HG02798 (cell line): Measurements from ENCODE around the gene GBGT1.

Experiments used
- ATAC-seq: cut with Tn5 transposase; IDR thresholded peaks from one replicate; pipeline ENCODE4 v1.9.1; 2021; ENCODE audit warnings: mild to moderate bottlenecking; ENCODE audit not compliant: unreplicated experiment, poor library complexity

Gene GBGT1

DNA sequence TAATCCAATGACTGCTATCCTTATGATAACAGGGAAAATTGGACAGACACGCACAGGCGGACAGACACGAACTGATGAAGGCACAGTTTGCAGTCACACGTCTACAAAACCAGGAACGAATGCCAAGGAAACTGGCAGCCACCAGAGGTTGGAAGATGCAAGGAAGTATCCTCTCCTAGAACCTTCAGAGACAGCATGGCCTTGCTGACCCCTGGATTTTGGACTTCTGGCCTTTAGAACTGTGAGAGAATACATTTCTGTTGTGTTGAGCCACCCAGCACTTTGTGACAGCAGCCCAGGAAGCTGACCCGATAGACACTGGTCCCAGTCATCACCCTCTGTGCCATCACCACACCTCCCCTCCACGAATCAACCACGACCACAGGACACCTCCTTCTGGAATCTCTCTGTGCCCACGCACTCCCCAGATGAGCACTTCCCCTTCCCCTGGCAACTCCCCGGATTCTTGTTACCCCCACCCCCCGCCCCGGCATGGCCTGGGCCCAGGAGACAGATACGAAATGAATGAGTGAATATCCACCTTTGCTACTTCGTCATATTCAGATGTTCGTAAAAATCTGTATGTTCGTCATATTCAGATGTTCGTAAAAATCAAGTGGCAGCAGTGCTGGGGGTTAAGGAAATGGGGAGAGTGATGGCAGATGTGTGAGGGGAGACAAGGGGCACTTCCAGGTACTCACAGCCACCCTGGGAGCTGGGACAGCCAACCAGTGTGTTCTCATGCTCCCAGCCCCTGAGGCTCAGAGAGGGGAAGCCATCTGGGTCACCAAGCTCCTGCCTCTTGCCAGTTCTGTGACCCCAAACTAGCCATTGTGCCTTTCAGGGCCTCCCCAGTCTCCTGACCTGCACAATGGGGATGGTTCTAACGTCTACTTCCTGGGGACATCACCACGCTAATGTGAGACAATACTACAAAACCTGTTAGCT is 18.5 kb downstream of the GBGT1 start:
- no peak for ATAC-seq

- peak; percentile 49 for ATAC-seq
Observed at GRCh38 chr9:133144142-133144903, 19.4 kb downstream of the GBGT1 start.

DNA sequence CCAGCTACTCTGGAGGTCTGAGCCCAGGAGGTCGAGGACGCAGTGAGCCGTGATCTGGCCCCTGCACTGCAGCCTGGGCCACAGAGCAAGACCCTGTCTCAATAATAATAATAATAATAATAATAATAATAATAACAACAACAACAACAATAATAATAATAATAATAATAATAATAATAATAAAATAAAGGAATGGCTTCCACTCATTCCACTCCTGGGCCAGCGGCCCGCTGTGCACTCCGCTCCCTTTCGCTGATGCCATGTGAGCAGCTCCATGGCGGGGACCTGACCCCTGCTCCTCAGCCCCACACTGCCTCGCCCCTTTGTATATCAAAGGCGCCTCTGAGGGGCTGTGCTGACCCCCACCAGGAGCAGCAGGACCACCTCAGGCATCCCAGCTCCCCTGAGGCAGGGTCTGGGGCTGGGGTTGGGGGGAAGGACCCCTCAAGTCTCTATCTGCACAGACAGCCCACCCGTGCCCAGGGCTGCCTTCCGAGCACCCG is 20.0 kb downstream of the GBGT1 start:
- no peak for ATAC-seq

DNA sequence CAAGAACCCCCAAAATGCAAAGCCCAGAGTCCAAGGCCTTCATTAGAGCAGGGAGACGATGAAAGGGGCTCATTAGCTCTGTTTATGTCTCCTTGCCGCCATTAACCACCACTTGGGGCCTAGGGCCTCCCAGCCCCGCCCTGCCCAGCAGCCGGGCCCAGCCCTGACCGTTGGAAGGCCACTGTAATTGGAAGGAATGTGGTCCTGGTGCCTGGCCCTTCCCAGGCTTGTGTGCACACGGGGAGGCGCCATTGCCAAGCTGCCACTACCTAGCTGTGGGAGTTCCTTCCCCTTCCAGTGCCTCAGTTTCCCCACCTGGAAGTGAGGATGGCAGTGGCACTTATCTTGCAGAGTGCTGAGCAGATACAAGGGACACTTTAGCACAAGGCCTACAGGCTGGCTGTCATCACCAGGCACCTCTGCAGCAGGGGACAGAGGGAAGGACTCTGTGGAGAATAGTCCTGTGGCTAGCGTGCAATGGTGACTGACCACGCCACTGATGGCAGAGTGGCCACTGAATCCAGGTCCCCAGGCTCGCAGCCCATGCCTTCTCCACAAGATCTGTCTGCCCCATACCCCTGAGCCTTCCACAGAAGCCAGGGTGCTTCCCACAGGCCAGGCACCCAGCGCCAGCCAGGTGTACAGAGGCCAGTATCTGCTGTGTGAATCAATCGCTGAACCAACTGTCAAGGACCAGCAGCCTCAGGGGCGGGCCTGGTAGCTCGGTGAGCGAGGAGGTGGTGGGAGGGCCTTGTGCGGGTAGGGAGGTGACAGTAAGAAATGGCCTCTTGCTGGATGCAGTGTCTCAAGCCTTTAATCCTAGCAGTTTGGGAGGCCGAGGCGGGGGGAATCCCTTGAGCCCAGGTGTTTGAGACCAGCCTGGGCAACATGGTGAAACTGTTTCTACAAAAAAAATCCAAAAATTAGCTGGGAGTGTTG is 20.8 kb downstream of the GBGT1 start:
- no peak for ATAC-seq

DNA sequence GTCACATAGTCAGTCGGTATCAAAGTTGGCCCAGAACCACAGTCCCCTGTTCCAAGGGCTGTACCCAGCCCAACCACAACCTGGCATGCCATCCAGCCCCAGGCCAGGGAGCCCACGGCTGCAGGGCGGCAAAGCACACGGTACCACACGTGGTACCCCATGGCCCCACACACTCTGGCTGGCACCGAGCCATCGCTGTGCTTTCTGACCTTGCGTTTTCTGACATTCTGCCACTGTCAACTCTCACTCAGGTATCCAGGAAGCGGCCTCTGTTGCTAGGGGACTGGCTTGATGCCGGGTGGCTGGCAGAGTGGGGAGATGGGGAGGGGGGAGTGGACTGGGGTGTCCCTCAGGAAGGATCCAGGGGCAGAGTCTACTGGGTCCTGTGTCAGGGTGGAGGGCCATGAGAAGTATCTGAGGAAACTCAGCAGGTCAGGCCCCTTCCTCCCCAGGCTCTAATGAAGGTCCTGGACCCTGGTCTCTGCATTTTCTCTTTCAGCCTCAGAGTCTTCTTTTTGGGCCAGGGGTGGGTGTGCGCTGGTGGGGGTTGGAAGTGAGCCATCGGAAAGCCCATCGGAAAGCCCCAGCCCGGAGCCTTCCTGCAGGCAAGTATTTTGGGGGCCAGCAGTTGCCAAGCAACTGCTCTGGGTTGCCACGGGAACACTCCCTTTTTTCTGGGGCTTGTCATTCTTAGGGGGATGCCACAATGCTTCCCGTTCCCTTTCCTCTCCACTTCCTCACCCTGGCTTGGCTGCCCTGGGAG is 21.7 kb downstream of the GBGT1 start:
- no peak for ATAC-seq

DNA sequence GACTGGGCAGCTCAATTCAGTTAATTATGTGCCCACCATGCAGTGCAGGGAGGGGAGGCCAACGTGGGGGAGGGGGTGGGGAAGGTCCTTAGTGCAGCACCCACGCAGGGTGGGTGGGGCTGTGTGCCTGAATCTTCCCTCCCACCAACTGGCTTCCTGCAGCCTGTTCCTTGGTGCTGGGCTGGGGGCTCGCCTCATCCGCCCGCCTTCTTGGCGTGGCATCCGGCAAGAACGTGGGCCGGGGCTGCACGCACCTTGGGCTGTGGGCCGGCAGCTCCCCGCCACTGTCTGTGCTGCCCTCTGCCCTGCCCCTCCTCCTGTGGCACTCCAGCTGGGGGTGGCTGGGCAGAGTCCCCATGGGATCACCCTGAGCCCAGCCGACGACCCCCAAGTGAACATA is 23.1 kb downstream of the GBGT1 start:
- no peak for ATAC-seq

DNA sequence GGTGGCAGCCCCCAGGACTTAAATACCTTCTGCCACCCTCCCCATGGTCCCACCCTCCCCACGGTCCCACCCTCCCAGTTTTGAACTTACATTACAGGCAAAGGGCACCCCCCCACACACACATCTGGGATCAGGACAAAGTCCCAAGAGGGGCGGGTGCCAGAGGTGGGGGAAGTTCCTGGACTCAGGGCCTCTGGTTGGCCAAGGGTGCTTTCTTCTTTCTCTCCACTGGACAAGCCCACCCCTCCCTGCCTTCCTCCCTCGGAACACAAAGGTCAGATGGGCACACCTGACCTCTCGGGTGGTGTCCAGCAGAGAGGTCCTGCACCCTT is 23.6 kb downstream of the GBGT1 start:
- no peak for ATAC-seq

DNA sequence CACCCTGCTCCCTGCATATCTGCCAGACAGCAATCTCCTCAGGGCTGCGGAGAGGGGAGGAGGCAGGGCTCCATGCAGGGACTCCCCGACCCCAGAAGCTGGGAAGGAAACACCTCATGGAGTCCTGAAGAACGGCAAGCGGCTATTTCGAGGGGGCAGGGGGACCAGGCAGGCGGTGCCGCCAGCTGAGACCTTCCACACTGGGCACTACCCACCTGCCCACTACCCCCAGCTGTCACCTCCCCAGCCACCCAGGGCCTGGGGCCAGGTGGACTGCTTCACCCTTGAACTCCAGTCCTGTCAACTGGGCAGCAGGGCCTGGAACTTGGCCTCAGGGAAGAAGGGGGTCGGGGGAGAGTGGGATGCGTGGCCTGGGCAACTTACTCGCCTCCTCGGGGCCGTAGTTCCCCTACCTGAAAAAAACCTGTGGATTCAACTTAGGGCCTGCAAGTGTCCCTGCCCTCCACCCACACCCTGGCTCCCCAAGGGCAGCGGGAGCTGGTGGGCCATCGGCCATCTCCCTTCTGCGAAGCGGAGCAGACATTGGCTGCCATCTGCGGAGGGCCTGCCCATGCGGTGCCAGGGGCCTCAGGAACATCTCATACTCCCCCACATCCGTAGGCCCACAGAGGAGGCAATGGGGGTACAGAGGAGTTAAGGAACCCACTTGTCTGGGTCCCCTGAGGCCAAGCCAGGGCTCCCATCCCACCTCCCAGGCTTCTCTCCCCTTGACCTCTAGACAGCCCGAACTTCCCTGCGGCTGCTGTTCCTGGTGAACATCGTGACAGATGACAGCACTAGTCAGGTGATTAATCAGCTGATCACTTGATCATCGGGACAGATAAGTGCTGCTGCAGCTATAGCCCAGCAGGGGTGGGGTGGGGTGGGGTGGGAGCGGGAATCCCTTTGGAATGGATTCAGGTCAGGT is 24.2 kb downstream of the GBGT1 start:
- no peak for ATAC-seq

- no peak for ATAC-seq
Observed at GRCh38 chr9:133137451-133138231, 26.1 kb downstream of the GBGT1 start.

DNA sequence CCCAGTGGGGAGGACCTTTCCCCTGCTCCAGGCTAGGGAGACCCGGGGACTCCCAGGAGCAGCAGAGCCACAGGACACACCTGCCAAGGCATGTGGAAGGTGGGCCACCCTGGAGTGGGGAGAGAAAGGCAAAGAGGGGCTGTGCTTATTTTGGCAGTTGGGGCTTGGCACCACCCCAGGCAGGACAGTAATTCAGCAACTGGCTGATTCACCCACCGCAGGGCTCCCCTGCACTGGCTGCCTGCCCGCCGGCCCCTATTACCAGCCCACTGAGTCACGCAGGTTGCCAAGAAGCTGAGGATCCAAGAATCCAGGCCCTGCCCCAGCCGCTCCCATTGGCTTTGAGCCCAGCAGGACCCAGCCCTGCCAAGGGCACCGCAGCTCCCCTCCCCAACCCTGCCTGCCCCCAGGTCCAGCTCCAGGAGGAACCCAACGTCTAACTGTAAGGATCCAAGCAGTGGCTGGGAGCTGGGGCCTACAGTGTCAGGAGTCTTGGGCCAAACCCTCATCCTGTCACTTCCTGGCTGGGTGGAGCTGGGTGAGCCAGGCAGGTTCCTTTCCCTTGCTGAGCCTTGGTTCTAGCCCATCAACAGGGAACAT is 28.5 kb downstream of the GBGT1 start:
- no peak for ATAC-seq

DNA sequence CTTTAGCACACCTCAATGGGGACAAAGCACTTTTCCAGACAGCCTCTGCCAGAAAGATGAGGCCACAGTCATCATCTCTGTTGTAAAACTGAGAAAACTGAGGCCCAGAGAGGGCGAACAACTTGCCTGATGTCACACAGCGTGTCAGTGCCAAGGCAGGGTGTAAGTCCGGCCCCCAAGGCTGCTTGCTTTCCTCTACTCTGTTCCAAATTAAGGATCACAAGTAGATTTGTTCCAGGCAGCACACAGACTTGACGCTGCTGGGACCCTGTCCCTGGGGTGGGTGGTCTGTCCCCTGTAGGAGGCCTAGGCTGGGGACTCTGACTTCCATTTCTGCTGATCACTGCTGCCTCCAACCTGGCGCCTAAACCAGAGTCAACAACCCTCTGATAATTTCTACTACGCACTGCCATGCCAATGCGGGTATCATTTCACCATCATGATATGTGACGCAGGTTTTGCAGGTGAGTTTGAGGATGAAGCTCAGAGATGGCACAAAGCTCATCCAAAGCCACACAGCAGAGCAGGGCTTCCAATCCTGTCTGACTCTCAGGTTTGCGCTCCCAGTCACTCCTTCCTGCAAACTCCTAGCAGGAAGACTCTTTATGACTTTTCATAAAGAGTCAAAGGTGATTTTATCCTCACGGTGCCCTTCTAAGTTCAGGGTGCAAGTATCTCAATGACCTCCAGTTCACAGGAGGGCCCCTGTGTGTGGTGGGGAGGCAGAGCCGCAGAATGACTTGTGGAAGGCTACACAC is 29.1 kb downstream of the GBGT1 start:
- no peak for ATAC-seq

DNA sequence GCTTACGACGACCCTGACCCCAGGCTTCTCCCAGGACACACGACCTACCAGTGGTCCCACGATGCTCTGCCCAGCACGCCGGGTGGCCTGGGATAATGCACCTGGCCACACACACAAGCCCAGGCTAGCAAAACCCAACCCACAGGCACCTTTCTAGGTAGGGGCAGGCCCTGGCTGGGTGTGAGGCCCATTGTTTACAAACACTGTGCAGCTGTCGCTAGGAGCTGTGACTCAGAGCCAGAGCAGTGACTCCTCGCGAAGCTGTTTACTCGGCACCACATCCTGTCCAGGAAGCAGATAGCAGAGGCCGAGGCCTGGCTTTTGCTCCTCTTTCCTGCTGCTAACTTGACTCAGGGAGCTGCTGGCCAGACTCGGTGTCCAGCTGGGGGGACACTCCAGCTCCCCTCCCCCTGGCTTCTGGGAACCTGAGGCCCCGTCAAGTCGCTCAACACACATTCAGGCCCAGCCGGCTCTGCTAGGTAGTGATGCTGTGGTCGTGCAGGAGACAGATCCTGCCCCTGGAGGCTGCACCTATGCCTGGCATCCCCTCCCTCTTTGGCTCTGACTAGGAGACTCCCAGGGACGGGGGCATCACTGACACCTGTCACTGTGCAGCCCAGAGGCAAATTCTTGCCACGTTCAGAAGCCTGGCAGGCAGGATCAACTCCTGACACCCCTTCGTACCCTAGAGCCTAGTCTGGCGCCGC is 29.9 kb downstream of the GBGT1 start:
- peak; percentile 83 for ATAC-seq

DNA sequence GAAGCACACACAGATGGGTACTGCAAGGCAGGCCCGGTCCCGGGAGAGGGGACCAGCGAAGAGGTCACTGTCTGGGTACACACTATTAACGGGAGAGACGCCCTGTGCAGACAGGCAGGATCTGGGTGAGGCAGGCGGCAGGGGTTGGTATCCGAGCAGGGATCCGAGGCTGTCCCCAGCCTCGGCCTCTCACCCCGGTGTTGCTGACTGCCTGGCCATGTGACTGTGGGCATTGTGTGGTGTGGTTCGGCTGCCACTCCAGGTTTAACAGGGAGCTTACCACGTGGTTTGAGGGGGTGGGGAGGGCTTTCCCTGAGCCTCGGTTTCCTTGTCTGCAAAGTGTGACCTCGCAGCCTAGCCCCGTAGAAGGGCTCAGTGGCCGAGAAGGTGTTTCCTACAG is 31.5 kb downstream of the GBGT1 start:
- ATAC-seq: no peak

DNA sequence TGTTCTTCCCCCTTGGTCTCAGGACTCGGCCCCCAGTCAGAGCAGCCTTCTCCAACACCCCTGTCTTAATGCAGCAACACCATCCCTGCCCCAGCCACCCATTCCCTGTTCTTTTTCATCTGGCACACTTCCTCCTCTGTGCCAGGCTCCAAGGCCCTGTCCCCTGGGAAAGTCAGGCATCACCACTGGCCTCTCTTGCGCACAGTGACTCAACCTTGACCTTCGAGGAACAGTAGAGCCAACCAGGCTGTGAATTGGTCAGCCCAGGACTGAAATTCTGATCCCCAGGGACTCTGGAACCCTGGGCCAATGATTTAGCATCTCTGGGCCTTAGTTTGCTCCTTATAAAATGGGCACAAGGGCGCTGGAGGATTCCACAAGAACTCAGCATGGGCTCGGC is 32.2 kb downstream of the GBGT1 start:
- no peak for ATAC-seq

GRCh38 chr9:133130685-133131244 is 32.9 kb downstream of the GBGT1 start:
- peak; percentile 31 for ATAC-seq
